Measurements from ENCODE around the gene RTF1.
"Not testable (repeated sequence)": the region's sequence is repeated elsewhere in the genome, so short reads cannot be mapped to it uniquely, and the experiment has no call there.

The RTF1 gene

DNA sequence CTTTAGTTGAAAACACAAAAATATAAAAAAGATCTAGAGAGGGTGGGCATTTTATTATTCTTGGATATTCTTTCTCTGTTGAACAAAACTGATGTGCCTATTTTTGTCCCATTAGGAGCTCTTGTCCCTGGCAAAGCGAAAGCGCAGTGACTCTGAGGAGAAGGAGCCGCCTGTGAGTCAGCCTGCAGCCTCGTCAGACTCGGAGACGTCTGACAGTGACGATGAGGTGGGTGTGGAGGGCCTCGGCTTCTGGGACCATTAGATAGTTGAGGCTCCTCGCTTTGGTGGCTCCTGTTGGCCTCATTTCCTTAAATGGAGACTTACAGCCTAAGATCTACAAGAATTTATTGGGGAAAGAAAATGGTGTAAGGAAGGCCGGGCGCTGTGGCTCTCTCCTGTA lies 21.3 kb downstream of the RTF1 start:
- no peaks in the 10 kb centered on the region for H3K9me3 ChIP-seq (ENCODE audit: control insufficient read depth in 2 of 2, low read length in 2 of 2)
- no peak overlapping the region for H3K9ac ChIP-seq (ENCODE audit: low read length in 2 of 2)
- no peak overlapping the region for H3K4me3 ChIP-seq (ENCODE audit: low read length in 2 of 2)
- peaks cover 3 to 7% of the 10 kb centered on the region in 2 donors for H3K36me3 ChIP-seq (ENCODE audit: control insufficient read depth in 2 of 2, insufficient read depth in 2 of 2, low read length in 2 of 2)
- H3K4me1 ChIP-seq (ENCODE audit: control insufficient read depth, insufficient read depth, low read length), result peaks cover 4% of the 10 kb centered on the region
- H3K27me3 ChIP-seq (ENCODE audit: control insufficient read depth in 1 of 2, insufficient read depth in 2 of 2, low read length in 2 of 2), result no peaks in the 10 kb centered on the region
- H3K27ac ChIP-seq (ENCODE audit: low read length), result no peak overlapping the region

GRCh38 chr15:41438745-41439144 lies 21.9 kb downstream of the RTF1 start:
- H3K9ac ChIP-seq (ENCODE audit: low read length in 2 of 2); H3K27me3 ChIP-seq (ENCODE audit: control insufficient read depth in 1 of 2, insufficient read depth in 2 of 2, low read length in 2 of 2); H3K36me3 ChIP-seq (ENCODE audit: control insufficient read depth in 2 of 2, insufficient read depth in 2 of 2, low read length in 2 of 2); H3K27ac ChIP-seq (ENCODE audit: low read length); H3K9me3 ChIP-seq (ENCODE audit: control insufficient read depth in 2 of 2, low read length in 2 of 2); H3K4me3 ChIP-seq (ENCODE audit: low read length in 2 of 2); H3K4me1 ChIP-seq (ENCODE audit: control insufficient read depth, insufficient read depth, low read length): not testable (repeated sequence)

- Histone ChIP-seq H3K36me3 (ENCODE audit: control insufficient read depth in 2 of 2, insufficient read depth in 2 of 2, low read length in 2 of 2) (peaks cover 3 to 11% of the 10 kb centered on the region in 2 donors), H3K4me1 (ENCODE audit: control insufficient read depth, insufficient read depth, low read length) (no peaks in the 10 kb centered on the region), H3K27ac (ENCODE audit: low read length) (no peak overlapping the region), H3K27me3 (ENCODE audit: control insufficient read depth in 1 of 2, insufficient read depth in 2 of 2, low read length in 2 of 2) (no peaks in the 10 kb centered on the region), H3K4me3 (ENCODE audit: low read length in 2 of 2) (no peak overlapping the region), H3K9me3 (ENCODE audit: control insufficient read depth in 2 of 2, low read length in 2 of 2) (no peaks in the 10 kb centered on the region), H3K9ac (ENCODE audit: low read length in 2 of 2) (no peak overlapping the region)
These were observed 26.4 kb downstream of the RTF1 start for GRCh38 chr15:41443275-41443674.

DNA sequence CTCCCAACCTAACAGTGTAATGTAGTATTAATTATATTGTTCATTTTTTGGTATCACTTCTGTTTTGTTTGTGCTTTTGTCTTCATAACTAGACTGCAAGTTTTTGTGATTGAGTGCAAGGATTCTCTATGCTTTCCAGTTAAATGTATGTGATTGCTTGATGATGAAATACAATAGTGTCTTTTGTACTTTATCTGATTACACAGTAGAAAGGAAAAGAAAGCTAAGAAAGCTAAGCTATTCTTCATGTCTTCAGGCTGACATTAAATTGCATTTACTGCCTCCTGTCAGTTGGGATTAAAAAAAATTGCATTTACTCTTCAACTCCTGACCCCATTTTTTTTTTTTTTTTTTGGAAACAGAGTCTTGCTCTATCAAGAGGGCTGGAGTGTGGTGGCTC lies 28.5 kb downstream of the RTF1 start:
- no peaks in the 10 kb centered on the region for H3K27me3 ChIP-seq (ENCODE audit: control insufficient read depth in 1 of 2, insufficient read depth in 2 of 2, low read length in 2 of 2)
- H3K9ac ChIP-seq (ENCODE audit: low read length in 2 of 2), result no peak overlapping the region

DNA sequence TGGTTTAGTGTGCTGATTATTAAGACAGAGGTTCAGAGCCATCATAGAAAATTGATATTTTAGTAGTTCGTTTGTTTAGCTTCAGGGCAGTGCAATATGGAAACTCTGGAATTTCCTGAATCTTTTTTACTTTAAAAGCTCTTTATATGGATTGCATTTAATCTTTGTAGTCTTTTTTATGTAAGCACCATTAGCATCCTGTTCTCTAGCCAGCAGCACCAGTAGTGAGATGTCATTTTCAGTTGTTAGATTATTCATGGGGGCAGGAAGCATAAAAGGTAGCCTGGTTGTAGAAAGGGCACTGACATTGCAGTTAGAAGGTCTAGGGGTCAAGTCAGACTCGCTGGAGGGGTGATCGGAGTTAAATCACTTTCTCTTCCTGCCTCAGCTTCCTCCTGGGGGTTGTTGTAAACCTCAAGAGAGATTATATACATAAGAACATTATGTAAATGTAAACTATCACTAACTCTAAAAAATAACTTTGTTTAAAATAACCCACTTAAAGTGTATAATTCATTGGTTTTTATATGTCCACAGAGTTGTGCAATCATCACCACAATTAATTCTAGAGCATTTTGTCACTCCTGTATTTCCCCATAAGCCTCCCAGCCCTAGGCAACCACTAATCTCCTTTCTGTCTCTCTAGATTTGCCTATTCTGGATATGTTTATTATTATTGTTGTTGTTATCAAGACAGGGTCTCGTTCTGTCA lies 45.3 kb downstream of the RTF1 start:
- Histone ChIP-seq H3K4me1 (ENCODE audit: control insufficient read depth, insufficient read depth, low read length) (no peaks in the 10 kb centered on the region), H3K36me3 (ENCODE audit: control insufficient read depth in 2 of 2, insufficient read depth in 2 of 2, low read length in 2 of 2) (peaks cover 27 to 31% of the 10 kb centered on the region in 2 donors), H3K27ac (ENCODE audit: low read length) (no peak overlapping the region), H3K9me3 (ENCODE audit: control insufficient read depth in 2 of 2, low read length in 2 of 2) (no peaks in the 10 kb centered on the region), H3K27me3 (ENCODE audit: control insufficient read depth in 1 of 2, insufficient read depth in 2 of 2, low read length in 2 of 2) (no peaks in the 10 kb centered on the region), H3K9ac (ENCODE audit: low read length in 2 of 2) (no peak overlapping the region), H3K4me3 (ENCODE audit: low read length in 2 of 2) (no peak overlapping the region)

More for the DNA sequence above, 28.5 kb downstream of the RTF1 start:
- Histone ChIP-seq H3K27ac (ENCODE audit: low read length) (no peak overlapping the region), H3K4me1 (ENCODE audit: control insufficient read depth, insufficient read depth, low read length) (no peaks in the 10 kb centered on the region), H3K9me3 (ENCODE audit: control insufficient read depth in 2 of 2, low read length in 2 of 2) (no peaks in the 10 kb centered on the region), H3K4me3 (ENCODE audit: low read length in 2 of 2) (no peak overlapping the region), H3K36me3 (ENCODE audit: control insufficient read depth in 2 of 2, insufficient read depth in 2 of 2, low read length in 2 of 2) (peaks cover 0 to 11% of the 10 kb centered on the region in 2 donors)

DNA sequence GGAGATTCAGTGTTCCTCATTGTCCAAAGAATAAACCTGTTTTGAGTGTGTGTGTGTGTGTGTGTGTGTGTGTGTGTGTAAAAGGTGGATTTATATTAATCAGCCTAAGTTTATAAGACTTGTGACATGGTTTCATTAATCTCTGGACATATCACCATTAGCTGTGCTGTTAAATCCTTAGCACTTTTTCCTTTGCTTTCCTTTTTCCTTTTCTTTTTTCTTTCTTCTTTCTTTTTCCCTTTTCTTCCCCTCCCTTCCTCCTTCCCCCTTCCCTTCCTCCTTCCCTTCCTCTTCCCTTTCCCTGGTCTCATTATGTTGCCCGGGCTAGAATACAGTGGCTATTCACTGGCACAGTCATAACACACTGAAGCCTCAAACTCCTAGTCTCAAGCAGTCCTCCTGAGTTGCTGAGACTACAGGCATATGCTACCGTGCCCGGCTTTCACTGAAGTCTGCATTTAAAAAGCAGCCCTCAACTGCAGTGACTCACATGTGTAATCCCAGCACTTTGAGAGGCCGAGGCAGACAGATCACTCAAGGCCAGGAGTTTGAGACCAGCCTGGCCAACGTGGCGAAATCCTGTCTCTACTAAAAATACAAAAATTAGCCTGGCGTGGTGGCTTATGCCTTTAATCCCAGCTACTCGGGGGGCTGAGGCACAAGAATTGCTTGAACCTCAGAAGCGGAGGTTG lies 48.1 kb downstream of the RTF1 start:
- Histone ChIP-seq H3K27ac (ENCODE audit: low read length) (no peak overlapping the region), H3K4me3 (ENCODE audit: low read length in 2 of 2) (no peak overlapping the region), H3K27me3 (ENCODE audit: control insufficient read depth in 1 of 2, insufficient read depth in 2 of 2, low read length in 2 of 2) (no peaks in the 10 kb centered on the region), H3K36me3 (ENCODE audit: control insufficient read depth in 2 of 2, insufficient read depth in 2 of 2, low read length in 2 of 2) (peaks cover 22 to 28% of the 10 kb centered on the region in 2 donors), H3K9me3 (ENCODE audit: control insufficient read depth in 2 of 2, low read length in 2 of 2) (no peaks in the 10 kb centered on the region), H3K9ac (ENCODE audit: low read length in 2 of 2) (no peak overlapping the region), H3K4me1 (ENCODE audit: control insufficient read depth, insufficient read depth, low read length) (no peaks in the 10 kb centered on the region)

- Histone ChIP-seq H3K36me3 (ENCODE audit: control insufficient read depth in 2 of 2, insufficient read depth in 2 of 2, low read length in 2 of 2) (peaks cover 28 to 35% of the 10 kb centered on the region in 2 donors), H3K9ac (ENCODE audit: low read length in 2 of 2) (no peak overlapping the region), H3K27me3 (ENCODE audit: control insufficient read depth in 1 of 2, insufficient read depth in 2 of 2, low read length in 2 of 2) (no peaks in the 10 kb centered on the region), H3K4me1 (ENCODE audit: control insufficient read depth, insufficient read depth, low read length) (no peaks in the 10 kb centered on the region), H3K9me3 (ENCODE audit: control insufficient read depth in 2 of 2, low read length in 2 of 2) (no peaks in the 10 kb centered on the region), H3K27ac (ENCODE audit: low read length) (no peak overlapping the region), H3K4me3 (ENCODE audit: low read length in 2 of 2) (no peak overlapping the region)
These were observed 49.0 kb downstream of the RTF1 start for GRCh38 chr15:41465822-41466421.

DNA sequence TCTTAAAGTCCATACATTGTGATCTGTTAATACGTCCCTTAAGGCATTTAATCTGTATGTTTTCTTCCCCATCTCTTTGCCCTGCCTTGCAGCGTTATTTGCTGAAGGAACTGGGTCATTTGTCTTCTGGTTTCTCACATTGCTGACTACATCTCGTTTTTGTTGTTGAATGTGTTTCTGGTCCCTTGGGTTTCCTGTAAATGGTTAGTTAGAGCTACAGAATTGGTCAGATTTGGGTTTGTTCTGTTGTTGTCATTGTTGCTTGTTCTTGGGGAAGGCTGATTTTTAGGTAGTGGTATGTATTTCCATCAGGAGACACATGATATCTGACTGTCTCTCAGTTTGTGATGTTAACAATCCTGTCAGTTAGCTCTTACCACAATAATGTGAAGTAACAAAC lies 49.8 kb downstream of the RTF1 start:
- no peak overlapping the region for H3K27ac ChIP-seq (ENCODE audit: low read length)
- H3K36me3 ChIP-seq (ENCODE audit: control insufficient read depth in 2 of 2, insufficient read depth in 2 of 2, low read length in 2 of 2), result peaks cover 32 to 40% of the 10 kb centered on the region in 2 donors
- no peak overlapping the region for H3K9ac ChIP-seq (ENCODE audit: low read length in 2 of 2)
- H3K4me3 ChIP-seq (ENCODE audit: low read length in 2 of 2), result no peak overlapping the region
- H3K4me1 ChIP-seq (ENCODE audit: control insufficient read depth, insufficient read depth, low read length), result no peaks in the 10 kb centered on the region
- no peaks in the 10 kb centered on the region for H3K9me3 ChIP-seq (ENCODE audit: control insufficient read depth in 2 of 2, low read length in 2 of 2)
- H3K27me3 ChIP-seq (ENCODE audit: control insufficient read depth in 1 of 2, insufficient read depth in 2 of 2, low read length in 2 of 2), result no peaks in the 10 kb centered on the region

DNA sequence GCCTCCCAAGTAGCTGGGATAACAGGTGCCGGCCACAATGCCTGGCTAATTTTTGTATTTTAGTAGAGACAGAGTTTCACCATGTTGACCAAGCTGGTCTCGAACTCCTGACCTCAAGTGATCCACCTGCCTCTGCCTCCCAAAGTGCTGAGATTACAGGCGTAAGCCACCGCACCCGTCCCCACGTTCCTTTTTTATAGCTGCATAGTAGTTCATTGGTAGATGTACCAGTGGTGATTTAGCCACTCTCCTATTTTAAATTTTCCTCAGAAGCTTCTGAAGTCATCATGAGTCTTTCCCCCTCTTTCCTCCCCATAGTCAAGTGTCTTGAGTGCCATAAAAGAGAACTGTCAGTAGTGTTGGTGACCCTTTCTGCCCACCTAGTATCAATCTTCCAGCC lies 52.7 kb downstream of the RTF1 start:
- H3K27ac ChIP-seq (ENCODE audit: low read length); H3K27me3 ChIP-seq (ENCODE audit: control insufficient read depth in 1 of 2, insufficient read depth in 2 of 2, low read length in 2 of 2); H3K4me1 ChIP-seq (ENCODE audit: control insufficient read depth, insufficient read depth, low read length); H3K9ac ChIP-seq (ENCODE audit: low read length in 2 of 2); H3K9me3 ChIP-seq (ENCODE audit: control insufficient read depth in 2 of 2, low read length in 2 of 2); H3K4me3 ChIP-seq (ENCODE audit: low read length in 2 of 2): not testable (repeated sequence)
- peaks cover 35 to 38% of the 10 kb centered on the region in 2 donors for H3K36me3 ChIP-seq (ENCODE audit: control insufficient read depth in 2 of 2, insufficient read depth in 2 of 2, low read length in 2 of 2)

DNA sequence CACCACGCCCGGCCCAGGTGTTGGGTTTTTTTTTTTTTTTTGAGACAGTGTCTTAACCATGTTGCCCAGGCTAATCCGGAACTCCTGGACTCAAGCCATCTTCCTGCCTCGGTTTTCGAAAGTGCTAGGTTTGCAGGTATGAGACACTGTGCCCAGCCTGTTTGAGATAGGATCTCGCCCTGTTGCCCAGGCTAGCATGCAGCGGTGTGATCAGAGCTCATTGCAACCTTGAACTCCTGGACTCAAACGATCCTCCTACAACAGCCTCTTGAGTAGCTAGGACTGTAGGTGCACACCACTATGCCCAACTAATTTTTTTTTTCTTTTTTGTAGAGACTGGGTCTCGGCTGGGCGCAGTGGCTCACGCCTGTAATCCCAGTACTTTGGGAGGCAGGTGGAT lies 56.5 kb downstream of the RTF1 start:
- H3K4me3 ChIP-seq (ENCODE audit: low read length in 2 of 2), result no peak overlapping the region
- no peak overlapping the region for H3K9ac ChIP-seq (ENCODE audit: low read length in 2 of 2)
- no peaks in the 10 kb centered on the region for H3K4me1 ChIP-seq (ENCODE audit: control insufficient read depth, insufficient read depth, low read length)
- H3K36me3 ChIP-seq (ENCODE audit: control insufficient read depth in 2 of 2, insufficient read depth in 2 of 2, low read length in 2 of 2), result peaks cover 49 to 55% of the 10 kb centered on the region in 2 donors
- H3K27me3 ChIP-seq (ENCODE audit: control insufficient read depth in 1 of 2, insufficient read depth in 2 of 2, low read length in 2 of 2), result no peaks in the 10 kb centered on the region
- H3K27ac ChIP-seq (ENCODE audit: low read length), result no peak overlapping the region
- H3K9me3 ChIP-seq (ENCODE audit: control insufficient read depth in 2 of 2, low read length in 2 of 2), result no peaks in the 10 kb centered on the region

- no peaks in the 10 kb centered on the region for H3K9me3 ChIP-seq (ENCODE audit: control insufficient read depth in 2 of 2, low read length in 2 of 2)
- H3K27ac ChIP-seq (ENCODE audit: low read length), result no peak overlapping the region
- H3K9ac ChIP-seq (ENCODE audit: low read length in 2 of 2), result no peak overlapping the region
- H3K4me1 ChIP-seq (ENCODE audit: control insufficient read depth, insufficient read depth, low read length), result no peaks in the 10 kb centered on the region
- H3K27me3 ChIP-seq (ENCODE audit: control insufficient read depth in 1 of 2, insufficient read depth in 2 of 2, low read length in 2 of 2), result no peaks in the 10 kb centered on the region
- peaks cover 56 to 65% of the 10 kb centered on the region in 2 donors for H3K36me3 ChIP-seq (ENCODE audit: control insufficient read depth in 2 of 2, insufficient read depth in 2 of 2, low read length in 2 of 2)
- no peak overlapping the region for H3K4me3 ChIP-seq (ENCODE audit: low read length in 2 of 2)
These were observed 57.5 kb downstream of the RTF1 start for GRCh38 chr15:41474436-41474835.

Data from stomach smooth muscle (tissue), 2 donors.